GM06990 (cell line): Measurements from ENCODE around the gene SLC34A2.

Experiments
- DNase-seq: peaks from one replicate; pipeline ENCODE4 v3.0.0-alpha.2; 2011; ENCODE audit not compliant: insufficient read length; ENCODE audit errors: extremely low read depth
- H3K27me3 ChIP-seq: replicated peaks from 2 replicates; pipeline ENCODE4 v1.6.0; 2011; ENCODE audit warnings: low read length; ENCODE audit not compliant: control insufficient read depth, insufficient read depth
- H3K36me3 ChIP-seq: 2 replicates; pipeline ENCODE4 v1.5.1; 2011; ENCODE audit warnings: low read length; ENCODE audit not compliant: control insufficient read depth, insufficient read depth
- H3K4me3 ChIP-seq: replicated peaks from 2 replicates; pipeline ENCODE4 v1.5.1; 2011; ENCODE audit warnings: low read depth, mild to moderate bottlenecking, control low read depth, low read length
- CTCF ChIP-seq: IDR thresholded peaks from 2 replicates; pipeline ENCODE4 v1.5.1; 2011; ENCODE audit warnings: low read length, control low read depth, mild to moderate bottlenecking, inconsistent platforms; ENCODE audit not compliant: insufficient read depth, poor library complexity, severe bottlenecking

Gene SLC34A2

GRCh38 chr4:25621027-25621930 lies 34.4 kb upstream of the SLC34A2 start:
- DNase-seq: no peak
- no peak for TF ChIP-seq CTCF

GRCh38 chr4:25624616-25625015 lies 31.0 kb upstream of the SLC34A2 start:
- Histone ChIP-seq H3K27me3 (no peaks in the 10 kb centered on the region), H3K36me3 (no peaks in the 10 kb centered on the region), H3K4me3 (no peak overlapping the region)
- DNase-seq: no peak
- TF ChIP-seq CTCF: no peak

More at GRCh38 chr4:25621027-25621930, 34.4 kb upstream of the SLC34A2 start:
- Histone ChIP-seq H3K27me3 (no peaks in the 10 kb centered on the region), H3K36me3 (no peaks in the 10 kb centered on the region), H3K4me3 (no peak overlapping the region)

DNA sequence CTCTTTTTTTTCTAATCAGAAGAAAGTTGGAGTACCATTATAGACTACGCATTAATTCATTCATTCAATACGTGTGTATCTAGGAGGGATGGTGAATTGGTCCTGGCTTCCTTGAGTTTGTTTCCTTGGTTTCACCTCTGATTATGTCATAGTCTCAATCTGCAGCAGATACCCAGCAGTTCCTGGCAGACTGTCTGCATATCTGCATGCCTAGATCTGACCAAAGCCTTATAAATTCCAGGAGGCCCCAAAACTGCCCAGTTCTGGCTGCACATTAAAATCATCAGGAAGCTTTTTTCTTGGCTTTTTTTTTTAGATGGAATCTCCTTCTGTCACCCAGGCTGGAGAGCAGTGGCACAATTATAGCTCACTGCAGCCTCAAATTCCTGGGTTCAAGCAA lies 27.2 kb upstream of the SLC34A2 start:
- no peak for DNase-seq
- H3K4me3 ChIP-seq: no peak overlapping the region
- H3K27me3 ChIP-seq: no peaks in the 10 kb centered on the region
- no peak for TF ChIP-seq CTCF
- H3K36me3 ChIP-seq: no peaks in the 10 kb centered on the region

- no peak for DNase-seq
- Histone ChIP-seq H3K4me3 (no peak overlapping the region), H3K36me3 (no peaks in the 10 kb centered on the region), H3K27me3 (no peaks in the 10 kb centered on the region)
- TF ChIP-seq CTCF: no peak
Measured at GRCh38 chr4:25632135-25632534, 23.5 kb upstream of the SLC34A2 start.

DNA sequence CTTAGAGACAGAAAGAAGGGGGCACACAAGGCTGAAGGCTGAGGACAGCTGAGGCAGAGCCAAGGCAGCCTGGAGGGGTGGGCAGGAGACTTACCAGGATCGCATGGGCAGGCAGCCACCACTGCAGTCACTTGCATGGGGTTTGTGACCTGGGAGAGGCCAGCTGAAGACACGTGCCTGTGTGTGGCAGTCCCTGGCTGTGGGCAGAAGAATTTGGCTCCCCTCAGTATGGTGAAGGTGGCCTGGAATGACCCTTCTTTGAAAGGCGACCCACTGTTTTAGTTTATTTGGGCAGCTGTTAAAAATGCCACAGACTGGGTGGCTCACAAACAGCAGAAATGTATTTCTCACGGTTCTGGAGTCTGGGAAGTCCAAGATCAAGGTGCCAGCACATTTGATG lies 22.1 kb upstream of the SLC34A2 start:
- no peak for DNase-seq
- no peak for TF ChIP-seq CTCF
- Histone ChIP-seq H3K4me3 (no peak overlapping the region), H3K27me3 (no peaks in the 10 kb centered on the region), H3K36me3 (no peaks in the 10 kb centered on the region)
